Brain microvascular endothelial cell (primary cell): ENCODE data around the gene KIF25.

Source experiments
- DNase-seq: peaks from one replicate; pipeline ENCODE4 v3.0.0-alpha.2; 2020
- H3K27ac ChIP-seq: fragments of 250-450 bp; sonication (Bioruptor Pico); 2 replicates; pipeline ENCODE4 v1.5.1; 2020; ENCODE audit warnings: mild to moderate bottlenecking, moderate library complexity
- H3K27me3 ChIP-seq: fragments of 250-450 bp; sonication (Bioruptor Pico); replicated peaks from 2 replicates; pipeline ENCODE4 v1.5.1; 2020; ENCODE audit warnings: mild to moderate bottlenecking
- H3K36me3 ChIP-seq: fragments of 250-450 bp; sonication (Bioruptor Pico); replicated peaks from 2 replicates; pipeline ENCODE4 v1.5.1; 2020; ENCODE audit warnings: mild to moderate bottlenecking
- H3K4me3 ChIP-seq: 2 replicates; pipeline ENCODE4 v1.5.1; 2011; ENCODE audit warnings: low read depth, mild to moderate bottlenecking, control low read depth, low read length, moderate library complexity
- CTCF ChIP-seq: IDR thresholded peaks from 2 replicates; pipeline ENCODE4 v1.5.1; 2011; ENCODE audit warnings: low read depth, mild to moderate bottlenecking, moderate library complexity, low read length, control low read depth, inconsistent platforms; ENCODE audit errors: missing control alignments
- in situ Hi-C: cut with HindIII; loops from 2 replicates; pipeline ENCODE4 v1.10.0; 2017; ENCODE audit warnings: low sequenced_read_pairs, low pct_ligation_motif_present

The KIF25 gene

GRCh38 chr6:168016721-168017525, 19.5 kb downstream of the KIF25 start:
- Histone ChIP-seq H3K27ac (no peak overlapping the region), H3K27me3 (no peaks in the 10 kb centered on the region), H3K36me3 (no peaks in the 10 kb centered on the region), H3K4me3 (no peak overlapping the region)
- in situ Hi-C loops, result no loop called here
- DNase-seq, result no peak
- TF ChIP-seq CTCF, result no peak

- no peak overlapping the region for H3K4me3 ChIP-seq
- no peak for TF ChIP-seq CTCF
- H3K27ac ChIP-seq, result no peak overlapping the region
- no peaks in the 10 kb centered on the region for H3K36me3 ChIP-seq
- in situ Hi-C loops, result no loop called here
- DNase-seq, result no peak
- no peaks in the 10 kb centered on the region for H3K27me3 ChIP-seq
Measured at GRCh38 chr6:168017629-168018028, 20.2 kb downstream of the KIF25 start.

- no peak for DNase-seq
- TF ChIP-seq CTCF, result no peak
- Histone ChIP-seq H3K27ac (no peak overlapping the region), H3K4me3 (no peak overlapping the region), H3K36me3 (no peaks in the 10 kb centered on the region), H3K27me3 (no peaks in the 10 kb centered on the region)
- in situ Hi-C loops, result no loop called here
Measured at GRCh38 chr6:168018664-168019063, 21.2 kb downstream of the KIF25 start.

- no peak for DNase-seq
- TF ChIP-seq CTCF, result no peak
- Histone ChIP-seq H3K36me3 (no peaks in the 10 kb centered on the region), H3K27ac (no peak overlapping the region), H3K4me3 (no peak overlapping the region), H3K27me3 (no peaks in the 10 kb centered on the region)
- in situ Hi-C loops, result no loop called here
Measured at GRCh38 chr6:168020242-168020641, 22.8 kb downstream of the KIF25 start.

GRCh38 chr6:168021581-168021980, 24.1 kb downstream of the KIF25 start:
- DNase-seq, result no peak
- TF ChIP-seq CTCF, result no peak
- Histone ChIP-seq H3K4me3 (no peak overlapping the region), H3K36me3 (no peaks in the 10 kb centered on the region), H3K27me3 (no peaks in the 10 kb centered on the region), H3K27ac (no peak overlapping the region)
- in situ Hi-C loops, result no loop called here
